Uterus (tissue), 4 donors: ENCODE results near the gene CLEC4A. TPM values are rescaled to one million over a fixed set of nuclear protein-coding genes. Genes with fewer than 3 reads are reported as not detected.
"Not testable (repeated sequence)": the region's sequence is repeated elsewhere in the genome, so short reads cannot be mapped to it uniquely, and the experiment has no call there.

Experiments
- DNase-seq, 2 donors: peaks; one replicate each; pipeline ENCODE4 v3.0.0-alpha.2; 2019 to 2020
- H3K27ac ChIP-seq, 2 donors: fragments of 200-600 bp; sonication (generic); 1 replicate in 1 of 2; 2 replicates in 1 of 2; pipeline ENCODE4 v1.5.1; 2016 to 2018
- H3K27me3 ChIP-seq, 2 donors: fragments of 200-600 bp; sonication (generic); one replicate each; pipeline ENCODE4 v1.5.1; 2018 to 2019; ENCODE audit warnings: control low read depth in 1 of 2
- H3K36me3 ChIP-seq, 2 donors: fragments of 200-600 bp; sonication (generic); one replicate each; pipeline ENCODE4 v1.5.1; 2019; ENCODE audit warnings: control low read depth in 1 of 2
- H3K4me1 ChIP-seq, 2 donors: fragments of 200-600 bp; sonication (generic); one replicate each; pipeline ENCODE4 v1.5.1; 2018 to 2019; ENCODE audit warnings: control low read depth in 1 of 2
- H3K4me3 ChIP-seq, 2 donors: fragments of 200-600 bp; sonication (generic); 1 replicate in 1 of 2; 2 replicates in 1 of 2; pipeline ENCODE4 v1.5.1; 2018 to 2019; ENCODE audit warnings: mild to moderate bottlenecking in 1 of 2
- H3K9me3 ChIP-seq, 2 donors: fragments of 200-600 bp; sonication (generic); one replicate each; pipeline ENCODE4 v1.5.1; 2019; ENCODE audit warnings: control low read depth in 1 of 2
- CTCF ChIP-seq, 4 experiments: fragments of 200-600 bp in 2 of 4; fragments of 450-650 bp in 2 of 4; sonication (generic) in 2 of 4; IDR thresholded peaks; one replicate each; pipeline ENCODE4 v1.5.1; 2016 to 2019; ENCODE audit warnings: antibody characterized with exemption in 4 of 4, mild to moderate bottlenecking in 2 of 4, moderate library complexity in 1 of 4
- POLR2A ChIP-seq, 2 donors: fragments of 450-650 bp; IDR thresholded peaks; one replicate each; pipeline ENCODE4 v1.6.1; 2016; ENCODE audit warnings: antibody characterized with exemption in 2 of 2, mild to moderate bottlenecking in 1 of 2, moderate library complexity in 1 of 2
- intact Hi-C: fragments of 100-400 bp; cut with DNase I; formaldehyde crosslinking; loops from one replicate; pipeline ENCODE4 v1.15.1; 2023; ENCODE audit warnings: low total_unique reads
- total RNA-seq, 4 donors: library from RNA; depleted of rRNA in 3 of 4; stranded (reverse); fragments of >200 nt in 3 of 4; gene quantifications; one replicate each; pipeline versions ENCODE4 v1.1.0 to v1.2.4, GENCODE V29; 2014 to 2023
- donor health status: DM: yes; HTN: yes; CAD: no.

The CLEC4A gene
- total RNA-seq, 4 donors from 2014 or later = 0.97 to 2.3 TPM; not detected in 2

- Histone ChIP-seq H3K36me3 (no peaks in the 10 kb centered on the region), H3K27ac (peak overlapping the region in 1 of 2 donors; percentile 10), H3K9me3 (peaks cover 0 to 3% of the 10 kb centered on the region in 2 donors), H3K4me1 (no peaks in the 10 kb centered on the region), H3K4me3 (no peak overlapping the region), H3K27me3 (no peaks in the 10 kb centered on the region)
- no peak for TF ChIP-seq POLR2A (IDR thresholded peaks at IDR 0.05)
- no peak for TF ChIP-seq CTCF (IDR thresholded peaks at IDR 0.05)
- intact Hi-C loops = no loop called here
- DNase-seq = no peak
These were observed 23.0 kb downstream of the CLEC4A start for GRCh38 chr12:8146442-8146771.

GRCh38 chr12:8154526-8154925 lies 31.1 kb downstream of the CLEC4A start:
- H3K9me3 ChIP-seq = no peaks in the 10 kb centered on the region
- intact Hi-C loops = no loop called here
- H3K27me3 ChIP-seq = no peaks in the 10 kb centered on the region
- H3K4me1 ChIP-seq = no peaks in the 10 kb centered on the region
- no peak for DNase-seq
- no peaks in the 10 kb centered on the region for H3K36me3 ChIP-seq
- H3K27ac ChIP-seq = no peak overlapping the region
- no peak overlapping the region for H3K4me3 ChIP-seq
- no peak for TF ChIP-seq POLR2A (IDR thresholded peaks at IDR 0.05)
- no peak for TF ChIP-seq CTCF (IDR thresholded peaks at IDR 0.05)

- H3K4me3 ChIP-seq = no peak overlapping the region
- H3K4me1 ChIP-seq = no peaks in the 10 kb centered on the region
- DNase-seq = no peak
- no peak overlapping the region for H3K27ac ChIP-seq
- TF ChIP-seq CTCF (IDR thresholded peaks at IDR 0.05) = no peak
- TF ChIP-seq POLR2A (IDR thresholded peaks at IDR 0.05) = no peak
- no peaks in the 10 kb centered on the region for H3K27me3 ChIP-seq
- intact Hi-C loops = no loop called here
- no peaks in the 10 kb centered on the region for H3K9me3 ChIP-seq
- no peaks in the 10 kb centered on the region for H3K36me3 ChIP-seq
These were observed 33.0 kb downstream of the CLEC4A start for GRCh38 chr12:8156416-8156815.

- H3K27ac ChIP-seq = no peak within 1 kb of the TSS
- no peaks in the 10 kb centered on the region for H3K4me1 ChIP-seq
- no peaks in the 10 kb centered on the region for H3K9me3 ChIP-seq
- H3K36me3 ChIP-seq = no peaks in the 10 kb centered on the region
- H3K4me3 ChIP-seq = no peak within 1 kb of the TSS
- intact Hi-C loops = no loop called here
- TF ChIP-seq POLR2A (IDR thresholded peaks at IDR 0.05) (no peak), CTCF (IDR thresholded peaks at IDR 0.05) (no peak)
- H3K27me3 ChIP-seq = no peaks in the 10 kb centered on the region
- no peak for DNase-seq
These were observed 33.4 kb downstream of the CLEC4A start, which contains the start of gene ZNF705A for GRCh38 chr12:8156845-8157244. TSS of gene ZNF705A (plus strand) at chr12:8157015. CDS start at chr12:8172626, 15,611 bp downstream.

- Histone ChIP-seq H3K9me3 (no peaks in the 10 kb centered on the region), H3K4me1 (no peaks in the 10 kb centered on the region)
- intact Hi-C loops = no loop called here
These were observed 34.2 kb downstream of the CLEC4A start for GRCh38 chr12:8157484-8158198.

GRCh38 chr12:8172911-8173310 lies 49.5 kb downstream of the CLEC4A start:
- DNase-seq, H3K36me3 ChIP-seq, H3K4me1 ChIP-seq, H3K9me3 ChIP-seq, intact Hi-C loops, H3K4me3 ChIP-seq, H3K27ac ChIP-seq, H3K27me3 ChIP-seq: not testable (repeated sequence)

More at GRCh38 chr12:8157484-8158198, 34.2 kb downstream of the CLEC4A start:
- H3K4me3 ChIP-seq = no peak overlapping the region
- no peaks in the 10 kb centered on the region for H3K27me3 ChIP-seq
- H3K27ac ChIP-seq = no peak overlapping the region
- DNase-seq = no peak
- TF ChIP-seq POLR2A (IDR thresholded peaks at IDR 0.05) = no peak
- no peak for TF ChIP-seq CTCF (IDR thresholded peaks at IDR 0.05)
- H3K36me3 ChIP-seq = no peaks in the 10 kb centered on the region
